Non-pigmented ciliary epithelial cell (primary cell): ENCODE data around the gene RGP1.

Source experiments
- DNase-seq: peaks from one replicate; pipeline ENCODE4 v3.0.0-alpha.2; 2010; ENCODE audit warnings: low read depth

The RGP1 gene

GRCh38 chr9:35748858-35749514 is at the start of gene RGP1, which contains the start of gene GBA2:
RGP1 (plus strand) TSS chr9:35749287; CDS start chr9:35749756, 469 bp downstream.
GBA2 (minus strand) TSS chr9:35749228; CDS start chr9:35748704, 524 bp downstream.
- DNase-seq, result no peak

- no peak for DNase-seq
These were observed 49.1 kb upstream of the RGP1 start for GRCh38 chr9:35700031-35700430.

- DNase-seq, result no peak
These were observed 48.1 kb upstream of the RGP1 start for GRCh38 chr9:35700942-35701341.

- no peak for DNase-seq
These were observed 46.4 kb upstream of the RGP1 start for GRCh38 chr9:35702696-35703095.

- no peak for DNase-seq
These were observed 45.0 kb upstream of the RGP1 start for GRCh38 chr9:35703906-35704672.

- DNase-seq, result no peak
These were observed 43.7 kb upstream of the RGP1 start for GRCh38 chr9:35705372-35705771.

GRCh38 chr9:35705836-35706430 is 43.2 kb upstream of the RGP1 start:
- DNase-seq, result no peak

- DNase-seq, result no peak
These were observed 42.1 kb upstream of the RGP1 start for GRCh38 chr9:35706951-35707350.

GRCh38 chr9:35708146-35708545 is 40.9 kb upstream of the RGP1 start:
- DNase-seq, result no peak

- DNase-seq, result no peak
These were observed 38.1 kb upstream of the RGP1 start for GRCh38 chr9:35710818-35711500.

- DNase-seq, result no peak
These were observed 37.3 kb upstream of the RGP1 start for GRCh38 chr9:35711501-35712428.

- DNase-seq, result no peak
These were observed 36.2 kb upstream of the RGP1 start for GRCh38 chr9:35712762-35713400.

- DNase-seq, result no peak
These were observed 35.5 kb upstream of the RGP1 start for GRCh38 chr9:35713578-35713977.

- DNase-seq, result no peak
These were observed 35.0 kb upstream of the RGP1 start for GRCh38 chr9:35714123-35714522.

GRCh38 chr9:35714579-35715252 is 34.4 kb upstream of the RGP1 start:
- DNase-seq, result no peak

- DNase-seq, result no peak
These were observed 32.9 kb upstream of the RGP1 start for GRCh38 chr9:35716230-35716629.

GRCh38 chr9:35717132-35717870 is 31.8 kb upstream of the RGP1 start:
- no peak for DNase-seq

GRCh38 chr9:35718721-35719511 is 30.2 kb upstream of the RGP1 start:
- no peak for DNase-seq

- no peak for DNase-seq
These were observed 29.5 kb upstream of the RGP1 start for GRCh38 chr9:35719546-35719945.
